OCI-LY1 (cell line): ENCODE measurements around the gene ANXA2R.

Source experiments
- EZH2 ChIP-seq: fragments of 200-600 bp; sonication (generic), shearing (Covaris generic); IDR thresholded peaks from 2 replicates; pipeline ENCODE4 v1.8.0; 2017; ENCODE audit warnings: borderline replicate concordance, mixed run types, mild to moderate bottlenecking, antibody characterized with exemption, low read length, moderate library complexity, mixed read lengths
- TF ChIP-seq, protein P1 (sequence below): fragments of 200-600 bp; sonication (generic), shearing (Covaris generic); IDR thresholded peaks from 2 replicates; pipeline ENCODE4 v1.5.1; 2017; ENCODE audit warnings: mild to moderate bottlenecking, antibody characterized with exemption, low read length, moderate library complexity, mixed read lengths

GRCh38 chr5:42993516-42994245 is 46.4 kb downstream of the ANXA2R start:
- TF ChIP-seq, protein P1, sequence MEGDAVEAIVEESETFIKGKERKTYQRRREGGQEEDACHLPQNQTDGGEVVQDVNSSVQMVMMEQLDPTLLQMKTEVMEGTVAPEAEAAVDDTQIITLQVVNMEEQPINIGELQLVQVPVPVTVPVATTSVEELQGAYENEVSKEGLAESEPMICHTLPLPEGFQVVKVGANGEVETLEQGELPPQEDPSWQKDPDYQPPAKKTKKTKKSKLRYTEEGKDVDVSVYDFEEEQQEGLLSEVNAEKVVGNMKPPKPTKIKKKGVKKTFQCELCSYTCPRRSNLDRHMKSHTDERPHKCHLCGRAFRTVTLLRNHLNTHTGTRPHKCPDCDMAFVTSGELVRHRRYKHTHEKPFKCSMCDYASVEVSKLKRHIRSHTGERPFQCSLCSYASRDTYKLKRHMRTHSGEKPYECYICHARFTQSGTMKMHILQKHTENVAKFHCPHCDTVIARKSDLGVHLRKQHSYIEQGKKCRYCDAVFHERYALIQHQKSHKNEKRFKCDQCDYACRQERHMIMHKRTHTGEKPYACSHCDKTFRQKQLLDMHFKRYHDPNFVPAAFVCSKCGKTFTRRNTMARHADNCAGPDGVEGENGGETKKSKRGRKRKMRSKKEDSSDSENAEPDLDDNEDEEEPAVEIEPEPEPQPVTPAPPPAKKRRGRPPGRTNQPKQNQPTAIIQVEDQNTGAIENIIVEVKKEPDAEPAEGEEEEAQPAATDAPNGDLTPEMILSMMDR: no peak
- no peak for TF ChIP-seq EZH2
